ENCODE data around the gene KCTD1.
"Not testable (repeated sequence)": the region's sequence is repeated elsewhere in the genome, so short reads cannot be mapped to it uniquely, and the experiment has no call there.

KCTD1 gene

DNA sequence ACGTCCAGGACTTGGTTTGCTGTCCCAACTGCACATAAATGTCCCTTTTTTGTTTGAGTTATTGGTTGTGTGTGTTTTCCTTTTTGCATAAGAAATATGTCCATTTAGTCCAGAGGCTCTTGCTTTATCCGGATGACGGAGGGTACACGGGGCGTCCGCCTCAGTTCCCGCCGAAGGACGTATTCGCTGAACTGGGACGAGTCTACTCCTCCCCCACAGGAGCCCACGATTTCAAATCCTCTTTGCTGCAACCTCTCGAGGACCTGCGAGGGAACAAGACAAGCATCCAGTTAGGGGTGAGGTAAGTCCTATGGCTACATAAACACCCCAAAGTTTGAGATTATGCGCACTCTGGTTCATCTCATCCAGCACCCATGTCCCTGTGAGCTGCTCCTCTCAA is 92.7 kb downstream of the KCTD1 start:
- no peak for DNase-seq

DNA sequence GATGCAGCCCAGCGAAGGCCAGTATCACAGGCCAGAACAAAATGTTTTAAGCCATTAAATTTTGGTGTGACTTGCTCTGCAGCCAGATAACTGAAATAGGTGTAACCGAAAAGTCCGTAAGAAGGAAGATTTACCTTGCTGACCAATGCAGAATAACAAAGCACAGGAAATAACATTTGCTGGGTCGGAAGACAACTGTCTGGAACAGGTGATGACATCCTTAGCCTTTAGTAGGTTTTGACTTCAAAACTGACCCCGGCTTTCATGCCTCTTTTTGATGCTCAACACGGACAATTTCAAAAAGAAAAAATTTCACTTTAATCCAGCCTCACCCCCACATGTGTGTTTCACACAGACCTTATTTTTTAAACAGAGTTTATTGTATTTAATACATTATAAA is 93.7 kb downstream of the KCTD1 start:
- DNase-seq = no peak

DNA sequence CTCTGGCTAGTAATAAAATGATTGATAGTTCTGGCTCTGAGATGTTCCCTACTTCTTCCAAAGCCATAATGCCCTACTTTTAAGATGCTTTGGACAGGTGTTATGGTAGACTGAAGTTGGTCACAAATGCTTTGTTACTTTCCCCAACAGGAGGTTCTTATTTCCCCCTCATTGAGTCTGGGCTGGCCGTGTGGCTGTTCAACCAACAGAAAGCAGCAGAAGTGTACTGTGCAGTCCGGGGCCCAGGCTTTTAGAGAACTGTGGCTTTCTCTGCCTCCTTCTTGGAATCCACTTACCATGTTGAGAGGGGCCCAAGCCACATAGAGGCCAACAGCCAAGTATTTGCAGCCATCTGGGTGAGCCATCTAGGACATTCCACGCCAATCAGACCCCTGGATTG is 94.2 kb downstream of the KCTD1 start:
- no peak for DNase-seq

DNA sequence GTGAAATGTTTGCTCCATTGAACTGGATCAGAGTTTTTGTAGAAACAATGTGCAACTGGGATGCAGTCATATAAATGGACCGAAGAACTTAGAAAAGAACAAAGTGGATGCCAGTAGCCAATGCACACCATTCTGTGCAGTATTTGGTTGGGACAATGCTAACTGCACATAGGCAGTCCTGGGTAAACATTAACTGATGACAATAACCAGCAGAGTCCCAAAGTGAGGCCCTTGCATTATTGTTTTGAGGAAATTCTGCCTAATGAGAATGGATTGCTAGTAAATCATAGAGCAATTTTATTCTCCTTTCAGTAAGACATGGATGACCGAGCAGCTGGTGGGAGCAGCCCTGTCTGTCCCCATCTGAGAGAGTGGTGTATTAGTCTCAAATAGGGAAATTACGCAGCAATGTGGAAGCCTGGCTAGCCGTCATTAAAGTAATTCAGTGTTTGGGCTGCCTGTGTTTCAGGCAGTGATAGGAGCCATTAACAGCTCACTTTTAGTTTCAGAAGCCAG is 94.9 kb downstream of the KCTD1 start:
- DNase-seq = no peak

DNA sequence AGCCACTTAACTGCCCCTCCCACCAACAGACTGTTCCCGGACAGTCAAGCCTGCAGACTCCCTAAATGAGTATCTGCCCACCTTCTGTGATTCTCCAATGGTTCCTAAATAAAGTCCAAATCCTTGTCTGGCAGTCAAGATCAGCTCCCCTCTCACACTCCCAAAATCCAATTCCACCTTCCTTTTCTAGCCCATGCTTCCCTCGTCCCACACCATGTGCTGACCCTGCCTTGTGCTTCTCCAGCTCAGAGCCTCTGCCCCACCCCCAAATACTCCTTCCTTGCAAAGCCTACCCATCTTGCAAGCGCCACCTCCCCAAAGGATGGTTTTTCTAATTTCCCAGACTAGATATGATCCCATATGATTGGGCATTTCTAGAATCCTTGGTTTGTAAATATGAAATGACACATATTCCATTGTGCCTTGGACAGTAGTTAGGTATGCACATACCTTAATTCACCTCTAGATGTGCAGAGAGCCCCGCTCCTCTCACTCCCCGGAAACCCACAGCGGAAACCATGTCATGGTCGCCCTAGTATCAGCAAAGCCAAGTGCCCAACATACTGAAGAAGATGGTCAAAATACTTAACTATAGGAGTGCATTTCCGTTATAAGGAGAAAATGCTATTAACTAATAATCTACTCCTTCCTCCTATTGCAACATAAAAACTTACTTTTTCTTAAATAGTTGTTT is 97.2 kb downstream of the KCTD1 start:
- no peak for DNase-seq

DNA sequence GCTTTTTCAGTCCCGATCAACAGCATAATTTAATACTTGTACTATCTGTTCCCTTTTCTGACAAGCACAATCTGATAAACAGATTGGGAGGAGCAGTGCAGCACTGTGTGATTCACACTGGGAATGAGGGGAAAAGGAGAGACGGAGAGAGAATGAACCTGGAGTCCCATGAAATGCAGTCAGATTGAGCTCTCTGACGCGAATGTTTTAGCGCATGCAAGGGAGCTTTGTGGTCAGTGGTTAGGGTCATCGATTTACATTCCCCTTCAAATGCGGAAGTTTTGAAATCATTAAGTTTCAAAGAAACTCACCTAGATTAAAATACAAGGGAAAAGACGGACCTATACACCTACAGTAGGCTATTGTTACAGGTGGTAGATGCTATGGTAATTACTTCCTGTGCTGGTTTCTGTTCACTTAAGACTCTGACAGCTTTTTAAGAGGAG is 99.6 kb downstream of the KCTD1 start:
- DNase-seq = no peak

DNA sequence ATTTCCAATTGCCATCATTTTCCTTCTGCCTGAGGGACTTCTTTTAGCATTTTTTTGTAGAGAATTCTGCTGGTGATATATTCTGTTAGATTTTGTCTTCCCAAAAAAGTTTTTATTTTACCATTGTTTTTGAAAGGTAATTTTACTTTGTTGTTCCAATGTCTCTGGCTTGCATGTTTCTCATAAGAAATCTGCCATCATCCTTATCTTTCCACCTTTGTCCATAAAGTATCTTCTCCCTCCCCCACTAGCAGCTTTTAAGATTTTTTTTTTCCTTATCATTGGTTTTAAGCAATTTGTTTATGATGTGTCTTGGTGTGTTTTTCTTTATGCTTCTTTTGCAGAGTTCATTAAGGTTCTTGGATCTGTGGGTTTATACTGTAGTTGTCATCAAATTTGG is 104.5 kb downstream of the KCTD1 start:
- DNase-seq = no peak

DNA sequence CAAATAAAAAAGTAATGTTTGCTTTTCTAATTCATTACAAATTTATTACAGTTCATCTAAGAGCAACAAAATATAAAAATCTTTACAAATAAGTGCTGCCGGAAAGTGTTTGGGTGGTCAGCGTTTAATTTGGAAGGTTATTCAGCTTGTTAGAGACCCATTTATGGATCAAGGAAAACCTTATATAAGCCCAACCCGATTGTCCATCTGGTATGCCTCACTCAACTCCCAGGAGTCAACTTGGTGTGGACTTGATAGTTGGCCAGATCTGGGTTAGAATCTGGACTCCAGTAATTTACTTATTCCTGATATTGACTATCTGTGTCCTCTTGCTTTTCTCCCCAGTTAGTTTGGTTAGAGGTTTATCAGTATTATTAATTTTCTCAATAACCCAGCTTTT is 106.2 kb downstream of the KCTD1 start:
- no peak for DNase-seq

DNA sequence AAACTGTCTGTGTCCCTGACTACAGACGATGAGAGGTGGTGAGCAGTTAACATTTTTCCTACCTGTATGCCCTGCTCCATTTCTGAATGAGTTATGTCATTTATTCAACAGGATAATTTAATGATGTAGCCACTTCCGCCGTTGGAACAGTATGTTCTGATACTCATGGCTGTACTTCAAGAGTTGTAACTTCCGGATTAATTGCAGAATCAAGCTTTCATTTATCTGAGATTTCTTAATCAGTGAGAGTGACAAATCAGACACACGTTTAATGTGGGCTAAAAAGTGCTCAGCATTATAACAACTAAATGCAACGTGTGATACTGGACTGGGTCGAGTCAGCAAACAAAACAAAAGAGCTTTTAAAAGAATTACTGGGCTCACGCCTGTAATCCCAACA is 107.7 kb downstream of the KCTD1 start:
- DNase-seq = no peak

DNA sequence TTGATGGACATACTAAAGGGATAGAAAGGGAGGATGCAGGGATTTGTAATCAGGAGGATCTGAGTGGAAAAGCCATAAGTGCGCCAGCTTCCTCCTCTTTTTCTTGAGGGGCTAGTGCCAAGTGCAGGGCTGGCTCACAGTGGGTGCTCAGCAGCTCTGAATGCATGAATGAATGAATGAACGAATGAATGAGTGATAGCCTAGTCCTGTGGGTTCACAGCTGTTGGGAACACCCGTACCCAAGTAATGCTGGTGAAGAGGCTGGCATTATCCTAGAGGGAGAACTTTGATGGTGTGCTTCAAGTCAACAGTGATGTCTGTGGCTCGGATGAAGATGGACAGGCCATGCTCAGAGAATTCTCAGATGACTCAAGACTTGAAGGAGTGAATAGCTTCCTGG is 108.8 kb downstream of the KCTD1 start:
- no peak for DNase-seq

DNA sequence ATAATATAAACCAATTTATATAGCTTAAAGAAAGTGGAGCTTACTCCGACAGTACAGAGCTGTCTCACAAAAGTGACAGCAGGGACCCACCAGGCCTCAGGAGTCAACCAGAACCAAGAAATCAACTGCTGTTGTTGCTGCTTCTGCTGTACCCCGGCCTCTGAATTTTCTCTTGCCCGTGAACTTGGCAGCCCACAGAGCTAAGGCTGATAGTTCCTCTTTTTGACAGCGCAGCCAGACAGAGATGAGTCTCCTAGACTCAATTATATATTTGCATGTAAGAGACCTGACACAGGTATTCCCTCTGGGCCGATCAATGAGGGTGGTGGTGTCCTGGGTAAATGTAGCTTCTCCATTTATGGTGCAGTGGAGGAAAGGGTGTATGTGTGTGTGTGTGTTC is 109.4 kb downstream of the KCTD1 start:
- no peak for DNase-seq

DNA sequence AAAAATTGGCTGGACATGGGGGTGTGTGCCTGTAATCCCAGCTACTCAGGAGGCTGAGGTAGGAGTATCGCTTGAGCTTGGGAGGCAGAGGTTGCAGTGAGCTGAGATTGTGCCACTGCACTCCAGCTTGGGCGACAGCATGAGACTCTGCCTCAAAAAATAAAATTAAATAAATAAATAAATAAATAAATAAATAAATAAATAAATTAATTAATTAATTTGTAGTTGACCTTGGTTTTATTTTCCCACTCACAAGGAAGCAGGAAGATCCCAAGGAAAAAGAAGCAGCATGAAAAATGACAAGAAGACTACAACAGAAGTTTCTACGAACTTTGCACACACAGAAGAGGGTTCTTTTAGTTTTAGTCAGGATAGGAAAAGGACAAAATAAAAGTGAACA is 110.7 kb downstream of the KCTD1 start:
- DNase-seq = not testable (repeated sequence)

DNA sequence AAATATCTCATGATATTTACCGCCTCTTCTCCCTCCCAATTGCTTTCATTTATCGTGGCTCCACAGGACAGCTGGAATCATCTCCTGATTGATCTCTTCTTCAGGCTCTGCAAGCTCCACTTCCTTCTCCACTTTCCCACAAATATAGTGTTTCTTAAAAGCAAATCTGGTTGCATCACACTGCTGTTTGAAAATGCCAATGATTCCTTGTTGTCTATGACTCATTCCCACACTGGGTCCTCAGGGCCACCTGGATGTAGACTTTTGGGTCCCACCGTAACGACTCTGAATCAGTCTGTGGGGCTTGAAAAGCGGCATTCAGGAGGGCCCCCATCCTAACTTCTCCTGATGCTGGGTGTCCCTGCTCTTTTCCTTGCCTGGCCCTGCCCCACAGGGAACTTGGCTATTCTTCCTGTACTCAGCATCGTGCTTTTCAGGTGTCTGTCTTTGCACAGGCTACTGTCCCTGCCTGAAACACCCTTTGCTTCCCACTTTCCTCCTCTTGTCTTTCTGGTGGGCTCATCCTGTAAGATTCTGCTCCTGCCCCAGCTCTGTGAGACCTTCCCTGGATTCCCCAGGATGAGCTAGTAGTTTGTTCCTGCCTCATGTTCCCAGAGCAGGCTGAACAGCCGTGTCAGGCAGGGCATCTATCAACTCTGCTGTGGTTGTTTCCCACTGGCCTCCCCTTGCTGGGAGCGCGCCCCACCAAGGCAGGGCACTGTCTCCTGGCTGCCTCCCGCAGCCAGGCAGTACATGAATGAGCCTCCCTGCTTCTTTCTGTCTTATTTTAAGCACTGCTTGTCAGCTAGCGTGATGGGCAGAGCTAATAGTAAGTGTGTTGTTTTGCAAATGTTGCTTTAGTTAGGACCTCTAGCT is 111.9 kb downstream of the KCTD1 start:
- DNase-seq = no peak

DNA sequence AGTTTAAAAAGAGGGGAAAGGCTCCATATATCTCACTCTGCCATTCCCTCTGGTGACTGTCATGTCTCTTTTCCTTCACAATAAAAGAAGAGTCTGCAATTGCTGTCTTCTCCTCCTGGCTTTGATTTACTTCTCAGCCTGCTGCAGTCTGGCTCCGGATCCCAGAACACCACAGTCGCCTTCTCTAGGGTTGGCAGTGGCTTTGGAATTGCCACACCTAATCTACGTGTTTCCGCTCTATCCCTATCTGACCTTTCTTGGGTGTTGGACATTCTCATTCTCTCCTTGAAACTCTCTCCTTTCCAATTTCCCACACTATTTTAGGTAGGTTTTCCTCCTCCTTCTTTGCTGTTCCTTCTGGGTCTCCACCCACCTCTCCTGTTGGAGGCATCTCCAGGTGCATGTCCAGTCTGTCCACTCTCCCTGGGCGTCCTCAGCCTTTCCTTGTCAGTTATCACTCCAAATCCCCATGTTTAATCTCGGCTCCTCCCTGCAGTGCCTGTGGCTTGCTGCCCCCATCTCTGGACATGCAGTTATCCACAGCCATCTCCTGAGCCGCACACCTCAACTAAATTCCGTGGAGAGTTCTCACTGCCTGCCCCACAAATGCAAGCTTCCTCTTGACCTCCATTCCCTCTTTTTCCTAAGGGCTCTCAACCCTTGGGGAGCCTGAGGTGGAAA is 112.8 kb downstream of the KCTD1 start:
- DNase-seq = no peak

DNA sequence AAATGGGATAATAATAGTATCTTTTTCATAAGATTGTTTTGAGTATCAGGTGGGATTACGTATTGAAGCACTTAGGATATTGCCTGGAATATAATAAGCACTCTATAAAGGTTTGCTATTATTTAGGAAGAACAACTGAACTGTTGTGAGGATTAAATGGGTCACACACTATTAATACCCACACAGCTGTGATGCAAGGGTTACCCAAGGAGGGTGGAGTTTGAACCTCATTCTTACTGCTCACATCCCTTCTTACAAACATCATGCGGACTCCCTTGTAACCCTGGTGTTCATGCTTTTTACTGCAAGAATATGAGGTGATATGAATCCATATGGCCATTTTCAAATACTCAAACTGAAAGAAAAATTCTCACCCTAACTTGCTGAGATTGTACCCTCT is 113.5 kb downstream of the KCTD1 start:
- DNase-seq = no peak

DNA sequence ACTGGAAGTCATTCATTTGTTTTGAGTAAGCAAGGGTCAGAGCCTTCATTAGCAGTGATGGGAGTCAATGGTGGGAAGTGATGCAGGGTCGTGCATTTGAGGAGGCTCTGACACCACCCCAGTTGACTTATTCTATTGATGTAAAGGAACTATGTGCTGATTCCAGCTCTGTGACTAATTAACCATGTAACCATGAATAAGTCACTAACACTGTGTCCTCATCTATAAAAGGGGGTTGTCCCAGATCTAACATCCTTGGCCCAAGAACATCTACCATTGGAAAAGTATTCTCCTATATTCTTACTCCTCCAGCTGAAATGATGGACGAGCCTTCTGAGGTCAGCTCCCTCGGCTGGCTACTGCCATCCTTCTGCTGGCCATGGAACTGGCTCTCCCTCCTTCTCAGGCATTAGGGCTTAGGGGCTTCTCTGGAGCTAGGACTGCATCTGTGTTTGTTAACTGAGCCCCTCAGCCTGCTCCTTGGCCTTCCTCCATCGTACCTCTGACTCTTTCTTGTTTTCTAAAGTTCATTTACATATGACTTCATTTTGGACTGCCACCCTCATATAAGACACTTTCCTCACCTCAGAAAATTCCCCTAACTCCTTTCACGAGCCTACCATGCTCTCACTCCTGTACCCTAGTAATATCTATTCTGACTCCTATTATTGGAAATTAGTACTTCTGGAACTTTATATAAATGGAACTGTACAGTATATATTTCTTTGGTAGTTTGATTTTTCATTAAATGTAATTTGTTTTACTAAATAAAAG is 115.5 kb downstream of the KCTD1 start:
- DNase-seq = no peak

DNA sequence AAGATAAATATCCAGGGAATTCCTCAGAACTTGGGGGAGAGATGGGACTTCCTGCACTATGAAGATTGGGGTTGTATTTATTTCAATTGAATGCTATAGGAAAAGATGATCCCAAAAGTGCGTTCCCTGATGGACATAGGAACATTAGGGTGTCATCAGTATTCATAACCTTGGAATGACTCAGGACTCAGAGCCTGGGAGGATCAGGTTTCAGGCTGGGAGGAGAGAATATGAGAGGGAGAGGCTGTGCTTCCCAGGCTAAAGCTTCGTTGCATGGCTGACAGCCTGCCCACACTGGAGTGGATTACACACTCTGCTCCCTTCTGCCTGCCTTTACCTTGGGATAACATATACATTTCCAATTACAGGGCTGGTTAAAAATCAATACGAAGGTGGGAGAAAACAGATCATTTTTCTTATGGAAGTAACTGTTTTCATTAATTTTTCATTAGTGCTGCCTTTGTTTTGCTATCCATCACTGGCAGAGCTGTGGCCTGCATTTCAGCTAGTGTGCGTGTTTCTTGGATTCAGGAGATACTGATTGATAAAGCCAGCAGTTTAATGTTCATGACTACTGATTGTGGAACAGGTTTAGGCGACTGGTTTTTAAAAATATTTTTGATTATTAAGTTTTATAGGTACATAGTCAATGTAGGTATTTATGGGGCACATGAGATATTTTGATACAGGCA is 118.7 kb downstream of the KCTD1 start:
- no peak for DNase-seq

DNA sequence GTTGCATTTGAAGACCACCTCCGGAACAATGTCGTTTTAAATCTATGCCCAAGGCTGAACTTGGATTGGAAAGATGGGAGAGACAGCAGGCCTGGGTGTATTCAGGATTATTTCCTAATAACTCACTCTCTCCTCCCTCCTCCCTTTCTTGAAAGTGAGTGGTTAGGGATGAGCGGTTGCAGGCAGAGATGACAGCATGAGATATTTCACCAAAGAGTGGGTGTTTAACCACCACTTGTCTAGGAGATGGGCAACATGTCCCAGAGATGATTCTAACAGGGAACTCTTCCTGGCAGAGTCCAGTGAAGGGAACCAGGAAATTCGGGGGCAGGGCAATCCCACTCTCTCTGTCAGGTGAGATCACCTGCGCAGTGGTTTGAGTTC is 123.2 kb downstream of the KCTD1 start:
- DNase-seq = no peak

DNA sequence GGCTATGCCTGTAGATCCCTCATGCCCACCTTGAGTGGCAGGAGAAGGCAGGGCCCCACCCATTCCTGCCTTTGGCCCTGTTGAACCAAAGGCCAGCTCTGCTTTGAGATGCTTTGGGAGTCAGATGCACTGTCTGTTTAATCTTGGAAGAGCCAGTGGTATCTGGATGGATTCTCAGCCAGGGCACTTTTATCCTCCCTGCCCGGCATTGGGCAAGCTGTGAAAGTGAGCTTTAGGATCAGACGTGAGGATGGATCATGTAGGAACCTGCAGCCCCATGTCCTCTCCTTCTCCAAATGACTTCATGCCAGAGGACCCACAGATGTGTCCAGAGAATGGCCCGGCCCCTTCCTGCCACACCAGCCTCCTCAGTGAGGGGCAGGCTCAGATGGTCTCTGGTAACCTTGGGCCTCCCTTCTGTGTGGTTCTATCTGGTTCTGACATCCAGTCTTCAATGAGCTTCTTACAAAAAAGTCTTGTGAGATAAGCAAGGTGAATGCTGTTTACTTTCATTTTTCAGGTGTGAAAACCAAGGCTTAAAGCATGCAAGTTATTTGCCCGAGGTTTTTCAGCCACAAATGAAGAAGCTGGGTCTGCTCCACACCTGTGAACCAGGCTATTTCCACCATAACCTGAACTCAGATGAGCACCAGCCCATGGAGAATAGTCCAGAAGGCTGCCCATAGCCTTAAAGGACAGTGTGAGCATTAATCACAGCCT is 123.8 kb downstream of the KCTD1 start:
- no peak for DNase-seq

DNA sequence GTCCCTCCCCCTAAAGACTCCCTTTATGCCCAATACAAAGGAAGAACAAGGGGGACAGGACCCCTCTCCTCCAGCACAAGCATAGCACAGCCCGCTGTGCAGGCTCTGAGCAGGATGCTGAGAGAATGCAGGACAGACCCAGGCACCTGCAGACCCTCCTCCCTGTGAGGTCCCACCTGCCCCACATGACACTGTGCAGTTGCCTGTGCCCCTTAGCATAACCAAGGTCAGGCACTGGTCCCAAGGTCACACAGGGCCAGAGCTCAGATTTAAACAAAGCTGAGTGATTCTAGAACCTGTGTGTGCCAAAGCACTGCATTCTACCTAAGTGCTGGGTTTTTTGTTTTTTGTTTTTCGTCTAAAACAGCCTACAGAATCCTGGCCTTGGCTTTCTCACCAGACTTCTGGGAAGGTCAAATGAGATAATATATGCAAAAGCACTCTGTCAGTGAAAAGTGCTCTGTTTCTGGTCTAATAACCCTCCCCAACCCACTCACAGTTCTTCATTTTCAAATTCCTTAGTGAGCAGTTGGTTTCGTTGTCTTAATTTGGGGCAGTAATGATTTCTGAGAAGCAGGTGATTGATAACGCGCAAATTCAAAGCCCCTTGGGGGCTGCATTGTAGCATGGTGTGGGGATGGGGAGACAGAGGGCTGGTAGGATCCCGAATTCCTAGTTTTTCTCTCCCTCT is 125.7 kb downstream of the KCTD1 start:
- no peak for DNase-seq

DNA sequence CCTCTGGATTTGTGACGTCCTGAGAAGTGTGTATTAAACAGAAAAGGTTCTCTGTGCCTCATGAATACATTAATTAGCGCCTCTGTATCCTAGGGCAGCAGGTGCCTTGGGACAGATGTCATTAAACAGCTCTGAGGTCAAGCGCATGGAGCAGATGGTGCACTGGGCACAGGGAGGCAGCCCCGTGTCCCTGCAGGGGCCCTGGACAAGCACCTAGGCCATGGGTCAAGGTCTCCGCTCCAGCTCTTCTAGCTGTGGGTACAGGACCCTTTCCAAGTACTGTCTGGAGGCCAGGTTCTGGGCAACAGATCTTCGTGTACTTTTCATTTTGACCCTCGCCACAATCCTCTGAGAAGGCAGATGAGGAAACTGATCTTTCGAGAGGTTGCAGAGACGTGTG is 126.4 kb downstream of the KCTD1 start:
- DNase-seq = no peak
